Measurements from ENCODE around the gene MVD.

MVD gene

GRCh38 chr16:88697116-88697830 lies 34.4 kb upstream of the MVD start:
- no peak for DNase-seq

GRCh38 chr16:88696441-88696840 lies 33.5 kb upstream of the MVD start:
- DNase-seq = no peak

GRCh38 chr16:88695753-88696152 lies 32.9 kb upstream of the MVD start:
- no peak for DNase-seq

GRCh38 chr16:88695218-88695617 lies 32.3 kb upstream of the MVD start:
- DNase-seq = no peak

DNA sequence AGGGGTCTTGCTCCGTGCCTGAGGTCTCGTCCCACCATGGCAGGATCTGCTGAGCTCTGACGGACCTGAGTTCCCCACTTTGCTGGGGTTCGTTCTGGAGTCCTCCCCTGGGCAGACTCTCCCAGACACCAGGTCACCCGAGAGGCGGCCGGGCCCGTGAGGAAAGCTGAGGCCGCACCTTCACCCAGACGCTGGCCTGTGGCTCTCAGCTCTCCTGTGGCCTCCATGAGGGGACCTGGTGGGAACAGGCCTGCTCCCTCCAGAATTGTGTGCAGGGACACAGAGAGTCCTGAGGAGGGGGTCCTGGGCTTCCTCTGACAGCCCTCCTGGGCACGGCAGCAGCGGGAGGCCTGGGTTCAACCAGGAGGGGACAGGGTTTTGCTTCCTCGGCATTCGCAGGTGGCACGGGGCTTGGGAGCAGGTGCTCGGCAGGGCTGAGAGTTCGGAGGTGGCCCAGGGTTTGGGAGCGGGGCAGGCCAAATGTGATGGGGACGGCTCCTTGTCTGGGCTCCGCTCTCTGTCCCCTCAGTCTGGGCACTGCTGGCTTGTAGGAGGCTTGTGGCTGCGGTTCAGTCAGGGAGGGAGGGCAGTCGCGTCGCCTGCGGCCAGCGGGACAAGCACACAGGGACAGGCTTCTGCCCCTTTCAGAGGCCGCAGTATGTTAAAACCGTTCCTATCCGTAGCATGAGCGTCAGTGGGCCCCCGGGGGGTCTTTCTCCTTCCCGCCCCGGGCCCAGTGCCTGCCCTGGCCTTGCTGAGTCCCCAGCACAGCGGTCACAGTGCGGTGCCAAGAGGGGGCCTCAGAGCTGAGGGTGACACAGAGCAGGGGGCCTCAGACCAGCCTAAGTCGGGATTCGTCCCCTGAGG lies 31.6 kb upstream of the MVD start:
- DNase-seq = no peak

DNA sequence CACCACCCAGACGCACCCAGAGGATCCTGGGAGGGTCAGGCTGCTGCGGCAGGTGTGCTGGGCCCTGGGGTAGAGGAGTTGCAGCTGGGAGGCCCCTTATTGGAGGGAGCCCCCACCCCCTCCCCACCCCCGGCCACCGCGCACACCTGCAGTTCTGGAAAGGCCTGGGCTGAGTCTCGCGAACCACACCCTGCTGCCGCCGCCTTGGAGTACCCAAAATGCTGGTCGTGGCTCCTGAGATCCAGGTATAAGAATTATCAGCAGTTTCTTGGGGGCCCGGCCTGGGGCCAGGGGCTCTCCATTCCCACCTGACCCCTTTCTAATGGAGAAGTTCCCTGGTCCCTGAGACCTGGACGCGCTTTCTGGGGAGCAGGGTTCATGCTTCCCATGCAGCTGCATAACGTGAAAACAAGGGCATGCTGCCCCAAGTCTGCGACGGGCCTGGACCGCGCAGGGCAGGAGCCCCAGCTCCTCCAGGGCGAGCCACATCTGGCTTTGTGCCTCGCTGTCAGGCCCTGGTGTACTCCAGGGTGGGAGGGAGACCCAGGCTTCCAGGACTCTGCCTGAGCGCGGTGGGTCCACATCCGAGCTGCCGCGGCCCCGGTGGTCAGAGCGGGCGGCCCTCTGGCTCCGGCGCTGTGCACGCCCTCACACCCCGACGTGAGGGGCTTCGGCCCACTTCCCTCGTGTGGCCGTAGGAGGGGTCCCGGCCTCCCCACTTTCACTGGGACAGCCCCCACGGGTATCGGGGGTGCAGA lies 30.7 kb upstream of the MVD start:
- DNase-seq = no peak

DNA sequence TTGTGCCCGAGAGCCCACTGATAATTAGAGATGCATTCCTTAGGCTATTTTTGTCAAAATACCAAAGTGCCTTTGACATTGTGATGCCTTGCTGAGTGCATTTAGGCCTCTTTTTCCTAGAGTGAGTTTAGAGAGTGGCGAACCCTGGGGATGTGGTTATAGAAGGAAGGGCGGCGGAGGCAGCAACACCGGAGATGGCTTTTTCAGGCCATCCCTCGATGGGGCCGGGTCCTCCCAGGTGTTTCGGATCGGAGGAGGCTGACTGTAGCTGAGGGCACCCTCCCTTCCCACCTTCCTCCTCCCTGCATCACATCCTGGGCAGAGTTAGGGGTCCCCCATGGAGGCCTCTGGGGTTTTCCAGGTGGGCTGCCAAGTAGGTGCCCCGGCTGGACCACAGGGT lies 30.0 kb upstream of the MVD start:
- no peak for DNase-seq

GRCh38 chr16:88691924-88692560 lies 29.2 kb upstream of the MVD start:
- DNase-seq = no peak

DNA sequence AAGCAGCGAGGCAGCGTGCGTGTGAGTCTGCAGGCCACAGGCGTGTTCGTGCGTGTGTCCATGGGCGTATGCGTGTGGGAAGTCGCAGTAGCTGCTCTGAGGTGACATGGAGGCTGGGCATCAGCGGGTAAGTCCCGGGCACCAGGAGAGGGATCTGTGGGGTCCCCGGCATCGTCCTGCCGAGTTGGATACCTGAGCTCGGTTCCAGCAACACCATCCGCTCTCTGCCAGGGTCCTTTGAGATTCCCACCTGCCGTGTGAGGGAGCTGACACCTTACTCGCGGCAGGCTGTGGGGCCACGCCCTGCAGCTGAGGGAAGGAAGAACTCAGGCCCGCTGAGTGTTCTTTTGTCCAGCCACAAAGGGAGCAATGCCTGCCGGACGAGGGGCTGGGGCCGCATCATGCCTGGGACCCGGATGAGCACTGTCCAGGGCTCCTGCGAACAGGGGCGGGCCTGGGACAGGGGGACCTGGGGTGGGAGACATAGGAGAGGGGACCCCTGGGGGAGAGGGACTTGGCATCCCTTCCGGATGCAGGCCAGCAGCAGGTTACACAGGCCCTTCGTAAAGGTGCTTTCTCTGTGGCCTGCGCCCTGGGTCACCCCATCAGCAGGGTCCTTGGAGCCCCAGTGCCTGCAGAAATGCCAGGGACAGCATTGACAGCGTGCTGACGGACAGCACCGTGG lies 28.4 kb upstream of the MVD start:
- no peak for DNase-seq

DNA sequence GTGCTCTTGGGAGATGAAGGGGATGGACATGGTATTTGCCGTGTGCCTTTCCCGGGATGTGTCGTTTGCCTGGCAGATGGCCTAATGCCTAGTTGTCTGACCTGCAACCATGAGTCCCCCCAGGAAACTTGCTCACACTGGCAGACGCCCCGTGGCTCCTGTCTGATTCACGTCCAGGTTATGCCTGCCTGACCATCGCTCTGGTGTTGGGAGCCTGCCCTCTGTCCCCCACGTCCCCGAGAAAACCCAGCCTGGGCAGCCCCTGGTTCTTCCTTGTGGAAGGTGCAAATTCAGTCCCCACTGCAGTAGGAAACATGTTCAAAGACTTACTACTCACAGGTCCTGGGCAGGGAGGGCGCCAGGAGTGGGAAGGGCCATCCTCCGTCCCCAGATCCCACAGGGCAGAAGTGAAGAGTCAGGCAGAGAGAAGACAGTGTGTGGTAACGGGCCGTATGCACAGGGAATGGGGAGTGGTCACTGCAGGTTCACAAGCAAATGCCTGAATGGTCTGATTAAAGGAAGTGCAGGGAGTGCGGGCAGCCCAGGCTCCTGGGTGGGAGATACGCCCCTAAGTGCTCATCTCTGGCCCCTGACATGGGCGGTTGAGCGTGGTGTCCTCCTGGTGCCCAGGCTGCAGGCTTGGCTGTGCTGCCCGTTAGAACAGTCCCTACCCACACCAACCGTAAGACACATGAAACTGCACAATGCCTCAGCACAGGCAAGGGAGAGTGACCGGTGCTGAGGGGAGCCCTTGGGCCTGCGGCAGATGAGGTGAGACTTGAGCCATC lies 27.6 kb upstream of the MVD start:
- DNase-seq = no peak

GRCh38 chr16:88688013-88688778 lies 25.3 kb upstream of the MVD start:
- no peak for DNase-seq

GRCh38 chr16:88687676-88688012 lies 24.8 kb upstream of the MVD start:
- no peak for DNase-seq

DNA sequence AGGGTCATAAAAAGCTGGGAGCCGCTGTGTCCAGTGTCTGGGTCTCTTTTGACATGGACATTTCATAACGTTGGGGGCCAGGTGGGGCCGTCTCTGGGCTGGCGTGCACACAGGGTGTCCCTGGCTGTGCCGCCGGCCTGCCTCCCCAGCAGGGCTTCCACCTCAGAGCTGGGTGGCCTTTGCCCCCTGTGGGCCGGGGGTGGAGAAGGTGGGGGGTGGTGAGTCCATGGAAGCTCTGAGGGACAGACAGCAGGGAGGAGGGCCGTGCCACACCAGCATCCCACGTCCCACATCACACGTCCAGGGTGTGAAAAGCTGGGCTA lies 24.3 kb upstream of the MVD start:
- no peak for DNase-seq

GRCh38 chr16:88686439-88687253 lies 23.8 kb upstream of the MVD start, which contains the start of gene SNAI3:
TSS of gene SNAI3 (minus strand) at chr16:88686507. CDS start at chr16:88686406, 101 bp downstream.
- peak; percentile 95 for DNase-seq

DNA sequence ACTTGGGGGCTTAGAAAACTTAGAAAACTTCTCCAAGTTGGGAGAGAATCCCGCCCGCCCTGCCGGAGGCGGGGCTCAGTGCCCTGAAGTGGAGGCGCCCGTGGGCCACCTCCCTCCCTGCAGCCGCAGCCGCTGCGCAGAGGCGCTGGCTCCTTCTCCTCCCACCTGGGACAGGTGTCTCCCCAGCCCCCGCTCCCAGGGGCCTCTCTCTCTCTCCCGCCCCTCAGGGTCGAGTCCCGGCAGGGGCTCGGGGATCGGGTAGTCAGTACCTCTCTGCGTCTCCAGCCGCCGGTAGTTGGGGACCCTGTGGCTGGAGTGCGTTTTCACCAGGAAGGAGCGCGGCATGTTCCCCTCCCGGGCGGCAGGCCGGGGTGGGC lies 23.2 kb upstream of the MVD start:
- peak; percentile 74 for DNase-seq

GRCh38 chr16:88685156-88686061 lies 22.5 kb upstream of the MVD start:
- peak; percentile 85 for DNase-seq

DNA sequence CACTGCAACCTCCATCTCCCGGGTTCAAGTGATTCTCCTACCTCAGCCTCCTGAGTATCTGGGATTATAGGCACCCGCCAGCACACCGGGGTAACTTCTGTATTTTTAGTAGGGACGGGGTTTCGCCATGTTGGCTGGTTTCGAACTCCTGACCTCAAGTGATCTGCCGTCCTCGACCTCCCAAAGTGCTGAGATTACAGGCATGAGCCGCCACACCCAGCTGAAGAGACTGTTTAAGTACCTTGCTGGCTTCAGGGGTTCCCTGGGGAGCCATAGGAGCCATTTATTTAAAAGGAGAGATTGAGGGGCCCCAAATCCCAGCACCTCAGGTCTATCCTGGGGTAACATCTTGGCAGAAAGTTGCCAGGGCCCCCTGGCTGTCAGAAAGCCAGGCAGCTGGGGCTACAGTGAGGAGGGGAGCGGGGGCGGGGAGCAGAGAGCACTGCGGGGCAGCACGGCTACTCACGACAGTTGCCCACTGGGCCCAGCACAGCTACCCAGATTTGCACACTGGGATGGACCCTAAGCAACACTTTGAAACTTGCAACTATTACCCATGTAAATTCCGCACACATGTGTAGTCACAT lies 21.8 kb upstream of the MVD start:
- no peak for DNase-seq

DNA sequence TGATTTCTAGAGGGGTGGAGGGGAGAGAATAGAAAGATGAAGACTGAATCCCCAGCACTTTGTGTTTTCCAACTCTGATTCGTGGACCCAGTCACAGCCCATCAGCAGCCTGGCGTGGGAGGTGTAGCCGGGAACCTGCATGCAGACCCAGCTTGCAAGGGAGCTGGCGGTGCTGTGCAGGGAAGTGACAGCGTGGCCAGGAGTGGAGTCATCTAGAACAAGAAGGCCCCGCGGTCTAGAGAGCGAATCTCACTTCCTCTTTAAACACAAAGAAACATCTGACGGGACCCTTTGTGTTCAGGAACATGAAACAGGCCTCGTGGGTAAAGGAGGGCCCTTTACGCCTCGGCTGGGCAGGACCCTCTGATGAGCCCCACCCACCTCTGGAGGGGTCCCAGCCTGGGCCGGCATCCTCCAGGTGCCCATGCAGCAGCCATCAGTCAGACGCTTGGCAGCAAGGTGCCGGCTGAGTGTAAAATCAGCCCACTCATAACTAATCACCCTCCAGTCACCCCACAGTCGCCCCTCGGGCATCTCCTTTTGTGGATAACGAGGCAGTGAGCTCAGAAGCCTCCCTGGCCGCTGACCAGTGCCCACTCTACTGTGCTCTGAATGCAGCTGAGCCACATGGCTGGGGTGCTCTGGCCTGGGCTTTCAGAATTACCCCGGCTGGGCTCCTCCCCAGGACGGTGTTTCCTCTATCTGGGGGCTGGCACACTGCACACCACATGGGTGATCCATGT lies 19.0 kb upstream of the MVD start:
- peak; percentile 85 for DNase-seq

Measured in activated CD8-positive, alpha-beta memory T cell treated with anti-CD3 and anti-CD28 coated beads, Interleukin-2, amount 50 U/mL, for 48 hours (primary cell).